Heart right ventricle (tissue), 16 donors: ENCODE results near the gene KLHDC2. TPM values are rescaled to one million over a fixed set of nuclear protein-coding genes. Genes with fewer than 3 reads are reported as not detected.
"Not testable (repeated sequence)": the region's sequence is repeated elsewhere in the genome, so short reads cannot be mapped to it uniquely, and the experiment has no call there.

Experiments
- ATAC-seq, 8 donors: fragments of 200-7000 bp; cut with Tn5 transposase; one replicate each; pipeline ENCODE4 v1.9.1; 2020; ENCODE audit warnings: mild to moderate bottlenecking in 8 of 8, moderate library complexity in 8 of 8, moderate number of reproducible peaks in 1 of 8
- DNase-seq, 2 donors: peaks; one replicate each; pipeline ENCODE4 v3.0.0-alpha.2; 2020
- H3K27ac ChIP-seq, 10 donors: fragments of 200-600 bp; sonication (generic) in 2 of 10; one replicate each; pipeline versions ENCODE4 v1.5.0 to v1.8.0; 2020 to 2022; ENCODE audit warnings: mild to moderate bottlenecking in 3 of 10
- H3K27me3 ChIP-seq, 7 donors: fragments of 200-600 bp; one replicate each; pipeline ENCODE4 v1.8.0; 2021 to 2022; ENCODE audit warnings: mild to moderate bottlenecking in 2 of 7
- H3K36me3 ChIP-seq, 9 donors: fragments of 200-600 bp; sonication (generic) in 1 of 9; one replicate each; pipeline versions ENCODE4 v1.5.0 to v1.8.0; 2020 to 2022; ENCODE audit warnings: mild to moderate bottlenecking in 2 of 9
- H3K4me1 ChIP-seq, 9 donors: fragments of 200-600 bp; sonication (generic) in 1 of 9; one replicate each; pipeline versions ENCODE4 v1.5.0 to v1.8.0; 2020 to 2022; ENCODE audit warnings: mild to moderate bottlenecking in 4 of 9
- H3K4me3 ChIP-seq, 10 donors: fragments of 200-600 bp; sonication (generic) in 2 of 10; one replicate each; pipeline versions ENCODE4 v1.5.0 to v1.8.0; 2020 to 2022; ENCODE audit warnings: mild to moderate bottlenecking in 7 of 10, moderate library complexity in 2 of 10
- H3K9me3 ChIP-seq, 11 donors: fragments of 200-600 bp in 10 of 11; sonication (generic) in 2 of 11; one replicate each; pipeline versions ENCODE4 v1.5.0 to v1.8.0; 2013 to 2022; ENCODE audit warnings: mild to moderate bottlenecking in 2 of 11, control low read depth in 1 of 11, moderate library complexity in 1 of 11
- WGBS, 2 donors: extraction: QIAGEN DNeasy Blood & Tissue Kit; methylation state at CpG; one replicate each; pipeline ENCODE4 v1.1.7; 2013; ENCODE audit warnings: inconsistent platforms in 1 of 2; 5-methylcytosine and 5-hydroxymethylcytosine counted together
- intact Hi-C, 10 donors: fragments of 100-400 bp; cut with DNase I; formaldehyde crosslinking; loops; one replicate each; pipeline versions ENCODE4 v1.11.1 to v1.14.2; 2022
- long read RNA-seq, 3 donors: library from polyadenylated mRNA; unstranded; transcript quantifications; one replicate each; pipeline ENCODE4 v2.0.0, GENCODE V29; 2020 to 2021
- polyA plus RNA-seq, 2 donors: library from polyadenylated mRNA; stranded (reverse); fragments of 200-250 nt; gene quantifications; one replicate each; pipeline ENCODE4 v1.2.3, GENCODE V29; 2013
- total RNA-seq, 10 donors: library from RNA; stranded (reverse); fragmentation: NEBNext Ultra II Directional in 3 of 10; extraction: Animal tissue kit (Norgen Biotek cat#: 25700) in 3 of 10; gene quantifications; one replicate each; pipeline versions ENCODE4 v1.2.1 to v1.2.4, GENCODE V29; 2021 to 2023
- TF ChIP-seq, protein P1 (sequence below), 9 donors: fragments of 200-600 bp; sonication (generic) in 2 of 9; IDR thresholded peaks; one replicate each; pipeline versions ENCODE4 v1.5.0 to v1.8.0; 2021 to 2022; ENCODE audit warnings: antibody characterized with exemption in 9 of 9, mild to moderate bottlenecking in 5 of 9, moderate library complexity in 1 of 9
- donor health status: Arrhythmogenic right ventricular cardiomyopathy.
- donor health status: ischemic (EF 13 %, LVEDD 7.1; RV severe dilation, severe dysfunction).
- donor health status: healthy with polysubstance abuse.
- donor health status: DM: no; HTN: yes; CAD: no.
- donor health status: DM: no; HTN: no; CAD: no.
- donor health status: ischemic (EF 25% LVEDD 6.9; RV normal size, moderate dysfunction).
- donor health status: ischemic (EF 25% LVEDD 5.7; RV mildly dilated, moderate dysfunction).
- donor health status: healthy.
- donor health status: DM: yes; HTN: yes; CAD: no.
- donor health status: Ischemic cardiomyopathy.
- donor health status: ischemic (EF 35%, LVEDD 5.7; RV mildly dilated, moderate dysfunction).
- donor health status: nonischemic (EF 11% LVEDD 7.7; RV severe dilation, severe dysfunction).
- donor health status: DM: yes; HTN: yes; CAD: no.
- donor health status: PGD.
- donor health status: ischemic (EF 29% LVEDD 5.4; RV normal size, mild dysfunction).
- donor health status: nonischemic (EF 23%, LVEDD 6.1; RV moderate dilation, normal function).

KLHDC2 gene
- total RNA-seq (100 to 1,000 TPM in 1 of 10 donors, 10 to 100 TPM in 9; 68.9 to 106 (median 83.8) TPM), polyA plus RNA-seq (10 to 100 TPM; 40.2 to 41.7 TPM)
- long read RNA-seq, donor 1, full-length matches to known transcripts = 194 of 217 reads
- long read RNA-seq, donor 1, partial matches to known transcripts = 6 of 217 reads
- long read RNA-seq, donor 1, other reads (novel, unspliced or antisense) = 17 of 217 reads
- long read RNA-seq, donor 2, full-length matches to known transcripts = 204 of 231 reads
- long read RNA-seq, donor 2, partial matches to known transcripts = 2 of 231 reads
- long read RNA-seq, donor 2, other reads (novel, unspliced or antisense) = 25 of 231 reads
- long read RNA-seq, donor 3, full-length matches to known transcripts = 324 of 343 reads
- long read RNA-seq, donor 3, partial matches to known transcripts = 4 of 343 reads
- long read RNA-seq, donor 3, other reads (novel, unspliced or antisense) = 15 of 343 reads

GRCh38 chr14:49767571-49768300 lies at the start of gene KLHDC2:
Gene KLHDC2, plus strand, starts transcription at chr14:49768153. Its CDS starts 316 bp downstream, at chr14:49768469.
- Histone ChIP-seq H3K9me3 (no peaks in the 10 kb centered on the region), H3K27me3 (no peaks in the 10 kb centered on the region), H3K27ac (peak within 1 kb of the TSS; percentile 89 to 99 (median 98)), H3K4me1 (peaks cover 2 to 35% (median 31%) of the 10 kb centered on the region in 9 donors), H3K36me3 (peaks cover 0 to 13% (median 3%) of the 10 kb centered on the region in 9 donors), H3K4me3 (peak within 1 kb of the TSS; percentile 73 to 99 (median 97))
- intact Hi-C loops = loop anchor here in 9 of 10 donors (2.0 to 10.0 kb wide), 8 partner anchors 63 to 145 kb away; partner anchors contain the start of genes DNAAF2 (in 5 of the 9), KLHDC1 (in 2 of the 9), MGAT2 (in 1 of the 9) and POLE2 (in 1 of the 9)
- ATAC-seq = peak; percentile 90 to 97 (median 96)
- WGBS, 2 donors = 0 to 1% methylated on average over 67 to 86 of the region's 86 CpGs
- DNase-seq = peak; percentile 89 to 93
- TF ChIP-seq, protein P1, sequence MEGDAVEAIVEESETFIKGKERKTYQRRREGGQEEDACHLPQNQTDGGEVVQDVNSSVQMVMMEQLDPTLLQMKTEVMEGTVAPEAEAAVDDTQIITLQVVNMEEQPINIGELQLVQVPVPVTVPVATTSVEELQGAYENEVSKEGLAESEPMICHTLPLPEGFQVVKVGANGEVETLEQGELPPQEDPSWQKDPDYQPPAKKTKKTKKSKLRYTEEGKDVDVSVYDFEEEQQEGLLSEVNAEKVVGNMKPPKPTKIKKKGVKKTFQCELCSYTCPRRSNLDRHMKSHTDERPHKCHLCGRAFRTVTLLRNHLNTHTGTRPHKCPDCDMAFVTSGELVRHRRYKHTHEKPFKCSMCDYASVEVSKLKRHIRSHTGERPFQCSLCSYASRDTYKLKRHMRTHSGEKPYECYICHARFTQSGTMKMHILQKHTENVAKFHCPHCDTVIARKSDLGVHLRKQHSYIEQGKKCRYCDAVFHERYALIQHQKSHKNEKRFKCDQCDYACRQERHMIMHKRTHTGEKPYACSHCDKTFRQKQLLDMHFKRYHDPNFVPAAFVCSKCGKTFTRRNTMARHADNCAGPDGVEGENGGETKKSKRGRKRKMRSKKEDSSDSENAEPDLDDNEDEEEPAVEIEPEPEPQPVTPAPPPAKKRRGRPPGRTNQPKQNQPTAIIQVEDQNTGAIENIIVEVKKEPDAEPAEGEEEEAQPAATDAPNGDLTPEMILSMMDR (IDR thresholded peaks at IDR 0.05) = peak in 6 of 9 donors; percentile 19 to 67 (median 36)

DNA sequence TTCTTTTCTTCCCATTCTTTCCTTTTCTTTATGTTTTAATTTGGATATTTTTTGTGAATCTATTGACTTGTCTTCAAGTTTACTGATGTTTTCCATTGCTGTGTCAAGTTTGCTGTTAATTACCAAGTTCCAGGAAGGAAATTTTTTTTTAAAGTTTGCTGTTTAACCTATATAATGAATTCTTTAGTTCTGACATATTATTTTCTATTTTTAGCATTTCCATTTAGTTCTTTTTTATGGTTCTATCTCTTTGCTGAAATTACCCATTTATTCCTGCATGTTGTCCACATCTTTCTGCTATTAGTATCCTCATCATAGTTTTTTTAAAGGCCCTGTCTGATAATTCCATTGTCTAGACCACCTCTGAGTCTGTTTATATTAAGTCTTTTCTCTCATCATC lies 47.2 kb upstream of the KLHDC2 start:
- TF ChIP-seq, protein P1 (IDR thresholded peaks at IDR 0.05) = no peak
- H3K36me3 ChIP-seq = peaks cover 0 to 92% (median 10%) of the 10 kb centered on the region in 9 donors
- H3K4me3 ChIP-seq = no peak overlapping the region
- H3K9me3 ChIP-seq = no peaks in the 10 kb centered on the region
- no peaks in the 10 kb centered on the region for H3K4me1 ChIP-seq
- intact Hi-C loops = no loop called here
- DNase-seq (no peak), ATAC-seq (no peak)
- H3K27me3 ChIP-seq = no peaks in the 10 kb centered on the region
- no peak overlapping the region for H3K27ac ChIP-seq

DNA sequence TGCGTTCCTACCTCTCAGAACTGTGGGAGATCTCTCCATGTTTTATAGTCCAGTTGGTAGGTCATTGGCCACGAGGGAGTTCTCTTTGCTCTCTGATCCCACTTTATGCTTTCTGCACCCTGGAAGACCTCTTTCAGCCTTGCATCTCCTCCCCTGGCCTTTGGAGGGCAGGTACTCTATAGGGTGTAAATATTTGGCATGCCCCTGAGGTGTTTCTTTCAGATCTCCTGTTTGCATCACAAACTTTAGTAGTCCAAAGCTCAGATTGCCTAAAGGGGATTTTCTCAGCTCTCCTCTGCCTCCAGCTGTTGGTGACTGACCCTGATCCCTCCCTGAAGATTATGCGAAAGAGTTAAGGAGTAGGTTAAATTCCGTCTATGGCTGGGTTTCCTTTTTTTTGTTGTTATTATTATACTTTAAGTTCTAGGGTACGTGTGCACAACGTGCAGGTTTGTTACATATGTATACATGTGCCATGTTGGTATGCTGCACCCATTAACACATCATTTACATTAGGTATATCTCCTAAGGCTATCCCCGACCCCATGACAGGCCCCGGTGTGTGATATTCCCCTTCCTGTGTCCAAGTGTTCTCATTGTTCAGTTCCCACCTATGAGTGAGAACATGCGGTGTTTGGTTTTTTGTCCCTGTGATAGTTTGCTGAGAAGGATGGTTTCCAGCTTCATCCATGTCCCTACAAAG lies 46.1 kb upstream of the KLHDC2 start:
- DNase-seq, ATAC-seq, H3K27ac ChIP-seq, H3K9me3 ChIP-seq, H3K27me3 ChIP-seq, H3K4me1 ChIP-seq, intact Hi-C loops, H3K4me3 ChIP-seq: not testable (repeated sequence)
- WGBS, 2 donors = 89 to 90% methylated on average over 9 of the region's 9 CpGs
- peaks cover 0 to 92% (median 19%) of the 10 kb centered on the region in 9 donors for H3K36me3 ChIP-seq

- H3K4me3 ChIP-seq = no peak overlapping the region
- H3K36me3 ChIP-seq = peaks cover 0 to 95% (median 22%) of the 10 kb centered on the region in 9 donors
- H3K9me3 ChIP-seq = no peaks in the 10 kb centered on the region
- H3K27ac ChIP-seq = no peak overlapping the region
- 90 to 92% methylated on average over 5 of the region's 5 CpGs for WGBS, 2 donors
- DNase-seq = no peak
- ATAC-seq = no peak
- TF ChIP-seq, protein P1 (IDR thresholded peaks at IDR 0.05) = no peak
- intact Hi-C loops = no loop called here
- H3K27me3 ChIP-seq = no peaks in the 10 kb centered on the region
- no peaks in the 10 kb centered on the region for H3K4me1 ChIP-seq
Observed at GRCh38 chr14:49727171-49727570, 40.8 kb upstream of the KLHDC2 start.
